SU-DHL-6 (cell line): Measurements from ENCODE around the gene MAP4K5.

Experiments used
- H2AFZ ChIP-seq: fragments of 200-600 bp; sonication (generic); 2 replicates; pipeline ENCODE4 v1.6.1; 2014; ENCODE audit warnings: low read depth, mild to moderate bottlenecking, moderate library complexity, mixed read lengths, antibody characterized with exemption, low read length; ENCODE audit not compliant: severe bottlenecking
- H3F3A ChIP-seq: fragments of 200-600 bp; shearing (Covaris generic); 2 replicates; pipeline ENCODE4 v1.6.0; 2016; ENCODE audit warnings: antibody characterized with exemption, mild to moderate bottlenecking; ENCODE audit not compliant: insufficient read depth
- H3K27ac ChIP-seq: fragments of 200-600 bp; sonication (generic); 2 replicates; pipeline ENCODE4 v1.5.1; 2016; ENCODE audit warnings: low read depth, mild to moderate bottlenecking, low read length, moderate library complexity, mixed read lengths
- H3K27me3 ChIP-seq: fragments of 200-600 bp; sonication (generic), shearing (Covaris generic); 2 replicates; pipeline ENCODE4 v1.6.0; 2014; ENCODE audit warnings: mild to moderate bottlenecking, low read length
- H3K36me3 ChIP-seq: fragments of 200-600 bp; sonication (generic); 2 replicates; pipeline ENCODE4 v1.6.1; 2014; ENCODE audit warnings: mild to moderate bottlenecking, low read length, mixed read lengths
- H3K4me2 ChIP-seq: fragments of 300-600, 200-600 bp; shearing (Covaris generic), sonication (generic); 2 replicates; pipeline ENCODE4 v1.6.0; 2014; ENCODE audit warnings: low read length, low read depth, mild to moderate bottlenecking; ENCODE audit not compliant: poor library complexity, severe bottlenecking
- H3K4me3 ChIP-seq: fragments of 200-600 bp; sonication (generic); 2 replicates; pipeline ENCODE4 v1.5.1; 2014; ENCODE audit warnings: antibody characterized with exemption, low read length, mild to moderate bottlenecking, mixed read lengths; ENCODE audit not compliant: insufficient read depth, poor library complexity, severe bottlenecking
- H3K79me2 ChIP-seq: fragments of 200-600 bp; sonication (generic); 2 replicates; pipeline ENCODE4 v1.6.1; 2014; ENCODE audit warnings: mild to moderate bottlenecking, low read length, moderate library complexity; ENCODE audit not compliant: insufficient read depth
- H3K9ac ChIP-seq: fragments of 200-600 bp; sonication (generic); 2 replicates; pipeline ENCODE4 v1.7.0; 2014; ENCODE audit warnings: mild to moderate bottlenecking, low read length
- H3K9me2 ChIP-seq: fragments of 200-600 bp; sonication (generic); replicated peaks from 2 replicates; pipeline ENCODE4 v1.6.1; 2014; ENCODE audit warnings: low read length; ENCODE audit not compliant: insufficient read depth
- H3K9me3 ChIP-seq: fragments of 200-600 bp; sonication (generic); 2 replicates; pipeline ENCODE4 v1.6.1; 2014; ENCODE audit warnings: low read length, mixed read lengths; ENCODE audit not compliant: insufficient read depth
- H4K20me1 ChIP-seq: fragments of 200-600 bp; sonication (generic); 2 replicates; pipeline ENCODE4 v1.6.1; 2014; ENCODE audit warnings: low read depth, mild to moderate bottlenecking, antibody characterized with exemption, low read length, moderate library complexity, mixed read lengths
- EZH2phosphoT487 ChIP-seq: fragments of 200-600 bp; sonication (generic), shearing (Covaris generic); conservative IDR thresholded peaks from 2 replicates; pipeline ENCODE4 v1.6.1; 2018; ENCODE audit warnings: mild to moderate bottlenecking, antibody characterized with exemption, low read length, moderate library complexity, mixed read lengths
- TF ChIP-seq, protein P1 (sequence below): fragments of 200-600 bp; sonication (generic); IDR thresholded peaks from one replicate; pipeline ENCODE4 v1.5.1; 2017; ENCODE audit warnings: antibody characterized with exemption, mild to moderate bottlenecking, low read length, moderate library complexity; ENCODE audit not compliant: insufficient read depth, poor library complexity, severe bottlenecking

The MAP4K5 gene

GRCh38 chr14:50434528-50434927 is 97.8 kb downstream of the MAP4K5 start:
- H3K36me3 ChIP-seq, result peaks cover 32% of the 10 kb centered on the region
- H3K27ac ChIP-seq, result no peak overlapping the region
- no peaks in the 10 kb centered on the region for H3K27me3 ChIP-seq
- H3K79me2 ChIP-seq, result no peaks in the 10 kb centered on the region
- no peak overlapping the region for H3K4me2 ChIP-seq
- no peak overlapping the region for H2AFZ ChIP-seq
- H3K9me2 ChIP-seq, result no peaks in the 10 kb centered on the region
- H3K4me3 ChIP-seq, result no peak overlapping the region
- H4K20me1 ChIP-seq, result no peaks in the 10 kb centered on the region
- no peaks in the 10 kb centered on the region for H3F3A ChIP-seq
- H3K9ac ChIP-seq, result no peak overlapping the region
- TF ChIP-seq, protein P1, sequence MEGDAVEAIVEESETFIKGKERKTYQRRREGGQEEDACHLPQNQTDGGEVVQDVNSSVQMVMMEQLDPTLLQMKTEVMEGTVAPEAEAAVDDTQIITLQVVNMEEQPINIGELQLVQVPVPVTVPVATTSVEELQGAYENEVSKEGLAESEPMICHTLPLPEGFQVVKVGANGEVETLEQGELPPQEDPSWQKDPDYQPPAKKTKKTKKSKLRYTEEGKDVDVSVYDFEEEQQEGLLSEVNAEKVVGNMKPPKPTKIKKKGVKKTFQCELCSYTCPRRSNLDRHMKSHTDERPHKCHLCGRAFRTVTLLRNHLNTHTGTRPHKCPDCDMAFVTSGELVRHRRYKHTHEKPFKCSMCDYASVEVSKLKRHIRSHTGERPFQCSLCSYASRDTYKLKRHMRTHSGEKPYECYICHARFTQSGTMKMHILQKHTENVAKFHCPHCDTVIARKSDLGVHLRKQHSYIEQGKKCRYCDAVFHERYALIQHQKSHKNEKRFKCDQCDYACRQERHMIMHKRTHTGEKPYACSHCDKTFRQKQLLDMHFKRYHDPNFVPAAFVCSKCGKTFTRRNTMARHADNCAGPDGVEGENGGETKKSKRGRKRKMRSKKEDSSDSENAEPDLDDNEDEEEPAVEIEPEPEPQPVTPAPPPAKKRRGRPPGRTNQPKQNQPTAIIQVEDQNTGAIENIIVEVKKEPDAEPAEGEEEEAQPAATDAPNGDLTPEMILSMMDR, result no peak
- no peak for TF ChIP-seq EZH2phosphoT487
- H3K9me3 ChIP-seq, result no peaks in the 10 kb centered on the region

GRCh38 chr14:50432131-50432530 is 100.2 kb downstream of the MAP4K5 start:
- no peaks in the 10 kb centered on the region for H3K79me2 ChIP-seq
- H3K9me3 ChIP-seq, result no peaks in the 10 kb centered on the region
- H3K4me2 ChIP-seq, result no peak overlapping the region
- H3K27me3 ChIP-seq, result no peaks in the 10 kb centered on the region
- no peak overlapping the region for H3K4me3 ChIP-seq
- no peaks in the 10 kb centered on the region for H3F3A ChIP-seq
- H3K27ac ChIP-seq, result no peak overlapping the region
- peaks cover 21% of the 10 kb centered on the region for H3K36me3 ChIP-seq
- TF ChIP-seq, protein P1, result no peak
- TF ChIP-seq EZH2phosphoT487, result no peak
- H4K20me1 ChIP-seq, result no peaks in the 10 kb centered on the region
- H2AFZ ChIP-seq, result no peak overlapping the region
- no peaks in the 10 kb centered on the region for H3K9me2 ChIP-seq
- H3K9ac ChIP-seq, result no peak overlapping the region

GRCh38 chr14:50425816-50426215 is 106.6 kb downstream of the MAP4K5 start:
- Histone ChIP-seq H3K9me2 (no peaks in the 10 kb centered on the region), H3K27me3 (no peaks in the 10 kb centered on the region), H3K4me2 (no peak overlapping the region), H3K4me3 (no peak overlapping the region), H4K20me1 (no peaks in the 10 kb centered on the region), H3K9me3 (no peaks in the 10 kb centered on the region), H3K9ac (no peak overlapping the region), H2AFZ (no peak overlapping the region), H3F3A (no peaks in the 10 kb centered on the region), H3K36me3 (peaks cover 11% of the 10 kb centered on the region; the same call in 1 of the 2 replicates), H3K79me2 (no peaks in the 10 kb centered on the region), H3K27ac (no peak overlapping the region)
- TF ChIP-seq, protein P1, result no peak
- no peak for TF ChIP-seq EZH2phosphoT487
